ENCODE results near the gene PAWR. TPM values are rescaled to one million over a fixed set of nuclear protein-coding genes. Genes with fewer than 3 reads are reported as not detected.

PAWR gene
- total RNA-seq, 2 donors from 2014 or later, result 78.9 to 104 TPM

DNA sequence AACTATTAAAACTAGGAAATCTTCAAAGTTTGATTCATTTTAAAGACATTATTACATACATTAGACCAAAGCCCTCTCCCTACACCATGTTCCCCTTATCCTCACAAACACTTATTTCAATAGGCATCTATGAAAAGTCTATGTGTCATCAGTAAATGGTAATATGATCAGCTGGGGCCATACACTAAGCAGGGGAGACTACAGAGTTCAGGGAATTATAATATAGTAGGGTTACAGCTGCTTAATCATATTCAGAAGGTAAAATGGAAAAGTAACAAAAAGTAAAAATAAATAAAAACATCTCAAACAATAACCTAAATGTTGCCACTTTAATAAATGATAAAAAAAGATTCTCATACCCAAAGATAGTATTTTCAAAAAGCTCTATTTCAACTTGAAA, 29.1 kb downstream of the PAWR start:
- H3K9me3 ChIP-seq, result no peaks in the 10 kb centered on the region
- no peaks in the 10 kb centered on the region for H3K36me3 ChIP-seq
- H3K4me3 ChIP-seq, result no peak overlapping the region
- no peak for DNase-seq (ENCODE audit: low spot score)
- H3K27ac ChIP-seq, result no peak overlapping the region
- H3K4me1 ChIP-seq (ENCODE audit: control insufficient read depth in 1 of 2, low read depth in 2 of 2), result peaks cover 14 to 44% of the 10 kb centered on the region in 2 donors
- no peak for ATAC-seq (ENCODE audit: insufficient number of reproducible peaks, low FRiP score, low read depth)
- TF ChIP-seq, protein P1, sequence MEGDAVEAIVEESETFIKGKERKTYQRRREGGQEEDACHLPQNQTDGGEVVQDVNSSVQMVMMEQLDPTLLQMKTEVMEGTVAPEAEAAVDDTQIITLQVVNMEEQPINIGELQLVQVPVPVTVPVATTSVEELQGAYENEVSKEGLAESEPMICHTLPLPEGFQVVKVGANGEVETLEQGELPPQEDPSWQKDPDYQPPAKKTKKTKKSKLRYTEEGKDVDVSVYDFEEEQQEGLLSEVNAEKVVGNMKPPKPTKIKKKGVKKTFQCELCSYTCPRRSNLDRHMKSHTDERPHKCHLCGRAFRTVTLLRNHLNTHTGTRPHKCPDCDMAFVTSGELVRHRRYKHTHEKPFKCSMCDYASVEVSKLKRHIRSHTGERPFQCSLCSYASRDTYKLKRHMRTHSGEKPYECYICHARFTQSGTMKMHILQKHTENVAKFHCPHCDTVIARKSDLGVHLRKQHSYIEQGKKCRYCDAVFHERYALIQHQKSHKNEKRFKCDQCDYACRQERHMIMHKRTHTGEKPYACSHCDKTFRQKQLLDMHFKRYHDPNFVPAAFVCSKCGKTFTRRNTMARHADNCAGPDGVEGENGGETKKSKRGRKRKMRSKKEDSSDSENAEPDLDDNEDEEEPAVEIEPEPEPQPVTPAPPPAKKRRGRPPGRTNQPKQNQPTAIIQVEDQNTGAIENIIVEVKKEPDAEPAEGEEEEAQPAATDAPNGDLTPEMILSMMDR (IDR thresholded peaks at IDR 0.05), result no peak
- H3K27me3 ChIP-seq (replicated peaks; ENCODE audit: insufficient read depth), result no peaks in the 10 kb centered on the region

DNA sequence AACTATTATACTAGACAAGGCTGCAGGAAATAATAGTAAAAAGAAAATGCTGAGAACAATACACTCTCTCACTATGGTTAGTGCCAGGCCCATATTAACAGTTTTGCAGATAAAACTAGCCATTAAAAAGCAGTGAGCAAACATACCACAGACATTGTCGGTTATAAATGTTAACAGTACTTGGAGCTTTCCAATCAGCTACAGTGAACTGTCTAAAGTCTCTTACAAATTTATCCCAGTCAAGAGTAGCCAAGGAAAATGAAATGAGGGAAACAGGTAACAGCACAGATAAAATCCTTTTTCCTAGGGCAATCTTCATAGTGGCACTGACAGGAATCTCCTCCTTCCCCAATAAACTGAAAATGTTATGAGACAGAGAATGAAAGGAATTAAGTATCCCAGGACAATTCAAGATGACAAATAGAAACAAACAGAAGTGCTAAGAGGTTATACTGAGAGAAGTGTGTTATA, 30.8 kb downstream of the PAWR start:
- H3K4me1 ChIP-seq (ENCODE audit: control insufficient read depth in 1 of 2, low read depth in 2 of 2), result peaks cover 9 to 29% of the 10 kb centered on the region in 2 donors
- no peak overlapping the region for H3K27ac ChIP-seq
- H3K4me3 ChIP-seq, result no peak overlapping the region
- H3K9me3 ChIP-seq, result no peaks in the 10 kb centered on the region
- H3K27me3 ChIP-seq (replicated peaks; ENCODE audit: insufficient read depth), result no peaks in the 10 kb centered on the region
- TF ChIP-seq, protein P1 (IDR thresholded peaks at IDR 0.05), result no peak
- DNase-seq (ENCODE audit: low spot score) (no peak), ATAC-seq (ENCODE audit: insufficient number of reproducible peaks, low FRiP score, low read depth) (no peak)
- H3K36me3 ChIP-seq, result no peaks in the 10 kb centered on the region

DNA sequence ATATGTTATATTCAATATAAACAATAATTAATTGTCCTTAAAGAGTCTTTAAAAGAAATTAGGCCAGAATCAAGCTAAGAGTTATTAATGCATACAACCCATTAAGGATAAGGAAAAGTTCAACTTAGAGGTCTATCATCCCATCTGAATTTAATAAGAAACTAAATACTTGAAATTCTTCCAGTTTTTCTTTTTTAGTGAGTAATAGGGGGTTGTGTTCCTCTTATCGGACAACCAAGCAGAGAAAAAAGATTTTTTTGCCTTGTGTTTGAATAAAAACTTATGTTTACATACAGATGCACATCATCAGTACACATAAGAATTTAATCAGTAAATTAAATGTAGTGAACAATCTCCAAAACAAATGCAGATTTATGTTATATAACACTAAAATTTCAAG, 32.5 kb downstream of the PAWR start:
- peaks cover 6 to 19% of the 10 kb centered on the region in 2 donors for H3K4me1 ChIP-seq (ENCODE audit: control insufficient read depth in 1 of 2, low read depth in 2 of 2)
- TF ChIP-seq, protein P1 (IDR thresholded peaks at IDR 0.05), result no peak
- H3K36me3 ChIP-seq, result no peaks in the 10 kb centered on the region
- H3K4me3 ChIP-seq, result no peak overlapping the region
- H3K27ac ChIP-seq, result no peak overlapping the region
- no peak for ATAC-seq (ENCODE audit: insufficient number of reproducible peaks, low FRiP score, low read depth)
- H3K9me3 ChIP-seq, result no peaks in the 10 kb centered on the region
- H3K27me3 ChIP-seq (replicated peaks; ENCODE audit: insufficient read depth), result no peaks in the 10 kb centered on the region
- DNase-seq (ENCODE audit: low spot score), result no peak

DNA sequence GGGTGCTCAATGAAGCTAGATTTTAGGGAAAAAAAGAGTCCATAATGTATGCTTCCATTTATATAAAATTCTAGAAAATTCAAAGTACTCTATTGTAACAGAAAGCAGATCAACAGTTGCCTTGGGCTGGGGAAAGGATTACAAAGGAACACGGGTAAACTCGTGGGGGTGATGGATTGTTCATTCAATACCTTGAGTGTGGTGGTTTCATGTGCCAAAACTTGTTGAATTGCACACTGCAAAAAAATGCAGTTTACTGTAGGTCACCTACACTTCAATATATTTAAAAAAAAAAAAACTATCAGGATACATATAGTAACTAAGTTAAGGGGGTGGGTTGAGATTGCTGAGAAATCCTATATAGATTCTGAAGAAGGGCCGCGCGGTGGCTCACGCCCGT, 33.6 kb downstream of the PAWR start:
- no peaks in the 10 kb centered on the region for H3K9me3 ChIP-seq
- DNase-seq (ENCODE audit: low spot score) (no peak), ATAC-seq (ENCODE audit: insufficient number of reproducible peaks, low FRiP score, low read depth) (no peak)
- no peak overlapping the region for H3K27ac ChIP-seq
- H3K36me3 ChIP-seq, result no peaks in the 10 kb centered on the region
- TF ChIP-seq, protein P1 (IDR thresholded peaks at IDR 0.05), result no peak
- no peaks in the 10 kb centered on the region for H3K27me3 ChIP-seq (replicated peaks; ENCODE audit: insufficient read depth)
- peaks cover 6 to 23% of the 10 kb centered on the region in 2 donors for H3K4me1 ChIP-seq (ENCODE audit: control insufficient read depth in 1 of 2, low read depth in 2 of 2)
- no peak overlapping the region for H3K4me3 ChIP-seq

DNA sequence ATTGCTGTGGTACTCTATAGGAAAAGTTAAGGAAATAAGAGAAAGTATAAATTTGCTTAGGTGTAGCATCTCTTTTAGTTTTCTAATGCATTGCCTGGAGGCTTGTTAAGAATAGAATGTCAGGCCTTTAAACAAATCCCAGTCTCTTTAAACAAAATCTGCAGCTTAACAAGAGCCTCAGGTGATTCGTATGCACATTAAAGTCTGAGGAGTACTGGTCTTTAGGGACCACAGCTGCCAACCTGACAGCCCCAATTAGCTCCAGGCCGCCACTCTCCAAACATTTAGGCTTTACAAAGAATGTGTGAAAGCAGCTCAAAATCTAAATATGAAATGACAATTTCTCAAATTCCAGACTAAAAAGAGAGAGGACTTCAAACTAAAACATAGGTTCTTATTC, 35.7 kb downstream of the PAWR start:
- TF ChIP-seq, protein P1 (IDR thresholded peaks at IDR 0.05), result no peak
- DNase-seq (ENCODE audit: low spot score) (no peak), ATAC-seq (ENCODE audit: insufficient number of reproducible peaks, low FRiP score, low read depth) (no peak)
- Histone ChIP-seq H3K4me3 (no peak overlapping the region), H3K4me1 (ENCODE audit: control insufficient read depth in 1 of 2, low read depth in 2 of 2) (peaks cover under 1 to 17% of the 10 kb centered on the region in 2 donors), H3K9me3 (no peaks in the 10 kb centered on the region), H3K27ac (no peak overlapping the region), H3K27me3 (replicated peaks; ENCODE audit: insufficient read depth) (no peaks in the 10 kb centered on the region), H3K36me3 (no peaks in the 10 kb centered on the region)
